ENCODE results near the gene BABAM2. TPM values are rescaled to one million over a fixed set of nuclear protein-coding genes. Genes with fewer than 3 reads are reported as not detected.

BABAM2 gene
- total and polyA plus RNA-seq, 10 of the 15 experiments (the other 5 are each of a cell fraction or from before 2014, with no cell fraction given): 30.7 to 59.9 (median 44.5) TPM

- Histone ChIP-seq H3K4me1 (ENCODE audit: control insufficient read depth, insufficient read depth, low read length) (no peaks in the 10 kb centered on the region), H3K27ac (ENCODE audit: control insufficient read depth, insufficient read depth) (no peak overlapping the region), H4K20me1 (ENCODE audit: control insufficient read depth, insufficient read depth) (no peaks in the 10 kb centered on the region), H3K27me3 (replicated peaks in 1 of 2; ENCODE audit: control insufficient read depth in 2 of 2, insufficient read depth in 2 of 2, low read length in 1 of 2) (no peaks in the 10 kb centered on the region), H3K36me3 (ENCODE audit: control insufficient read depth in 2 of 2, insufficient read depth in 2 of 2, low read length in 1 of 2) (no peaks in the 10 kb centered on the region), H3K9me3 (replicated peaks; ENCODE audit: control insufficient read depth, insufficient read depth, low read length) (no peaks in the 10 kb centered on the region), H3K4me2 (ENCODE audit: control insufficient read depth, insufficient read depth) (no peak overlapping the region), H2AFZ (ENCODE audit: control insufficient read depth, low read depth, low read length) (no peak overlapping the region), H3K9ac (ENCODE audit: control insufficient read depth, insufficient read depth, low read length) (no peak overlapping the region), H3K4me3 (no peak overlapping the region), H3K79me2 (ENCODE audit: control insufficient read depth, insufficient read depth, low read length) (no peaks in the 10 kb centered on the region)
- ChIA-PET POLR2A (no interaction called here), CTCF (interaction anchor here (0.5 kb wide), 1 partner anchor 12 kb away, joined by 3 read pairs; no protein-coding TSS in a partner anchor), RAD21 (ENCODE audit: unreplicated experiment) (no interaction called here), SMC1A (ENCODE audit: uncharacterized antibody, unreplicated experiment) (no interaction called here)
- BruUV-seq (replicated peaks): no TSS peak
- intact Hi-C loops (cut with micrococcal nuclease; ENCODE audit: unreplicated experiment): no loop called here
- TF ChIP-seq ZNF687 (IDR thresholded peaks at IDR 0.05): no peak
- ATAC-seq: no peak
- no peak for DNase-seq (ENCODE audit: low read depth, low spot score)
- FAIRE-seq: no peak
- WGBS (ENCODE audit: insufficient coverage, insufficient replicate concordance, low lambda C conversion rate, missing lambda C conversion rate): 89% methylated on average over 5 of the region's 5 CpGs
- in situ Hi-C loops (cut with MboI): no loop called here
These were observed 341.8 kb downstream of the BABAM2 start for GRCh38 chr2:28232295-28232694.

- Histone ChIP-seq H3K27me3 (replicated peaks in 1 of 2; ENCODE audit: control insufficient read depth in 2 of 2, insufficient read depth in 2 of 2, low read length in 1 of 2) (no peaks in the 10 kb centered on the region), H3K79me2 (ENCODE audit: control insufficient read depth, insufficient read depth, low read length) (no peaks in the 10 kb centered on the region), H3K4me3 (no peak overlapping the region), H3K4me1 (ENCODE audit: control insufficient read depth, insufficient read depth, low read length) (no peaks in the 10 kb centered on the region), H4K20me1 (ENCODE audit: control insufficient read depth, insufficient read depth) (no peaks in the 10 kb centered on the region), H2AFZ (ENCODE audit: control insufficient read depth, low read depth, low read length) (no peak overlapping the region), H3K9ac (ENCODE audit: control insufficient read depth, insufficient read depth, low read length) (no peak overlapping the region), H3K27ac (ENCODE audit: control insufficient read depth, insufficient read depth) (no peak overlapping the region), H3K36me3 (ENCODE audit: control insufficient read depth in 2 of 2, insufficient read depth in 2 of 2, low read length in 1 of 2) (no peaks in the 10 kb centered on the region), H3K9me3 (replicated peaks; ENCODE audit: control insufficient read depth, insufficient read depth, low read length) (no peaks in the 10 kb centered on the region), H3K4me2 (ENCODE audit: control insufficient read depth, insufficient read depth) (no peak overlapping the region)
- ATAC-seq: no peak
- in situ Hi-C loops (cut with MboI): no loop called here
- 94% methylated on average over 6 of the region's 6 CpGs for WGBS (ENCODE audit: insufficient coverage, insufficient replicate concordance, low lambda C conversion rate, missing lambda C conversion rate)
- no TSS peak for BruUV-seq (replicated peaks)
- no peak for FAIRE-seq
- no peak for DNase-seq (ENCODE audit: low read depth, low spot score)
- POLR2A ChIA-PET: no interaction called here
- RAD21 ChIA-PET (ENCODE audit: unreplicated experiment): no interaction called here
- CTCF ChIA-PET: no interaction called here
- intact Hi-C loops (cut with micrococcal nuclease; ENCODE audit: unreplicated experiment): no loop called here
- SMC1A ChIA-PET (ENCODE audit: uncharacterized antibody, unreplicated experiment): no interaction called here
- TF ChIP-seq, protein P1, sequence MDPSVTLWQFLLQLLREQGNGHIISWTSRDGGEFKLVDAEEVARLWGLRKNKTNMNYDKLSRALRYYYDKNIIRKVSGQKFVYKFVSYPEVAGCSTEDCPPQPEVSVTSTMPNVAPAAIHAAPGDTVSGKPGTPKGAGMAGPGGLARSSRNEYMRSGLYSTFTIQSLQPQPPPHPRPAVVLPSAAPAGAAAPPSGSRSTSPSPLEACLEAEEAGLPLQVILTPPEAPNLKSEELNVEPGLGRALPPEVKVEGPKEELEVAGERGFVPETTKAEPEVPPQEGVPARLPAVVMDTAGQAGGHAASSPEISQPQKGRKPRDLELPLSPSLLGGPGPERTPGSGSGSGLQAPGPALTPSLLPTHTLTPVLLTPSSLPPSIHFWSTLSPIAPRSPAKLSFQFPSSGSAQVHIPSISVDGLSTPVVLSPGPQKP (IDR thresholded peaks at IDR 0.05; ENCODE audit: low read depth, low read length): no peak
- TF ChIP-seq, protein P2, sequence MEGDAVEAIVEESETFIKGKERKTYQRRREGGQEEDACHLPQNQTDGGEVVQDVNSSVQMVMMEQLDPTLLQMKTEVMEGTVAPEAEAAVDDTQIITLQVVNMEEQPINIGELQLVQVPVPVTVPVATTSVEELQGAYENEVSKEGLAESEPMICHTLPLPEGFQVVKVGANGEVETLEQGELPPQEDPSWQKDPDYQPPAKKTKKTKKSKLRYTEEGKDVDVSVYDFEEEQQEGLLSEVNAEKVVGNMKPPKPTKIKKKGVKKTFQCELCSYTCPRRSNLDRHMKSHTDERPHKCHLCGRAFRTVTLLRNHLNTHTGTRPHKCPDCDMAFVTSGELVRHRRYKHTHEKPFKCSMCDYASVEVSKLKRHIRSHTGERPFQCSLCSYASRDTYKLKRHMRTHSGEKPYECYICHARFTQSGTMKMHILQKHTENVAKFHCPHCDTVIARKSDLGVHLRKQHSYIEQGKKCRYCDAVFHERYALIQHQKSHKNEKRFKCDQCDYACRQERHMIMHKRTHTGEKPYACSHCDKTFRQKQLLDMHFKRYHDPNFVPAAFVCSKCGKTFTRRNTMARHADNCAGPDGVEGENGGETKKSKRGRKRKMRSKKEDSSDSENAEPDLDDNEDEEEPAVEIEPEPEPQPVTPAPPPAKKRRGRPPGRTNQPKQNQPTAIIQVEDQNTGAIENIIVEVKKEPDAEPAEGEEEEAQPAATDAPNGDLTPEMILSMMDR (IDR thresholded peaks at IDR 0.05 in 2 of 3, conservative IDR thresholded peaks at IDR 0.05 in 1 of 3; ENCODE audit: control insufficient read depth in 2 of 3, extremely low read depth in 1 of 3, insufficient read depth in 1 of 3, low read depth in 3 of 3, low read length in 3 of 3): no peak
- TF ChIP-seq JUNB (IDR thresholded peaks at IDR 0.05): no peak
- no peak for TF ChIP-seq ETV6 (conservative IDR thresholded peaks at IDR 0.05 in 1 of 2, IDR thresholded peaks at IDR 0.05 in 1 of 2; ENCODE audit: borderline replicate concordance in 1 of 2, low read depth in 1 of 2)
- no peak for TF ChIP-seq EZH2 (IDR thresholded peaks at IDR 0.05; ENCODE audit: borderline replicate concordance, control insufficient read depth, low read depth, low read length)
- no peak for TF ChIP-seq NFYA (IDR thresholded peaks at IDR 0.05; ENCODE audit: borderline replicate concordance, low read depth, low read length)
These were observed 342.7 kb downstream of the BABAM2 start for GRCh38 chr2:28233164-28233676.
